ENCODE measurements around the gene ENO2. TPM values are rescaled to one million over a fixed set of nuclear protein-coding genes. Genes with fewer than 3 reads are reported as not detected.
"Not testable (repeated sequence)": the region's sequence is repeated elsewhere in the genome, so short reads cannot be mapped to it uniquely, and the experiment has no call there.

ENO2 gene
- 10 to 100 TPM; 33.4 to 44.0 (median 40.7) TPM for total RNA-seq

GRCh38 chr12:6914246-6914946, at the start of gene ENO2:
ENO2 (plus strand) TSS chr12:6914580; CDS start chr12:6915833, 1,253 bp downstream.
- ATAC-seq (ENCODE audit: low FRiP score in 2 of 2) = peak; percentile 81 to 94
- Histone ChIP-seq H3K36me3 (peaks cover 0 to 22% (median 7%) of the 10 kb centered on the region in 4 donors), H3K4me3 (peak within 1 kb of the TSS; percentile 69 to 81 (median 78)), H3K4me1 (peaks cover 16 to 24% (median 17%) of the 10 kb centered on the region in 4 donors), H3K27ac (peak within 1 kb of the TSS; percentile 61 to 82 (median 76)), H3K9me3 (no peaks in the 10 kb centered on the region), H3K27me3 (no peaks in the 10 kb centered on the region)
- 0 to 1% methylated on average over 22 to 41 of the region's 68 CpGs for WGBS, 2 donors
- peak in 1 of 6 experiments; percentile 5 for TF ChIP-seq CTCF (IDR thresholded peaks at IDR 0.05)
- TF ChIP-seq EP300 (IDR thresholded peaks at IDR 0.05) = no peak
- peak in 2 of 4 donors; percentile 16 to 59 for TF ChIP-seq POLR2A (IDR thresholded peaks at IDR 0.05)
- no peak for TF ChIP-seq POLR2AphosphoS5 (IDR thresholded peaks at IDR 0.05)
- peak; percentile 82 to 95 for DNase-seq

DNA sequence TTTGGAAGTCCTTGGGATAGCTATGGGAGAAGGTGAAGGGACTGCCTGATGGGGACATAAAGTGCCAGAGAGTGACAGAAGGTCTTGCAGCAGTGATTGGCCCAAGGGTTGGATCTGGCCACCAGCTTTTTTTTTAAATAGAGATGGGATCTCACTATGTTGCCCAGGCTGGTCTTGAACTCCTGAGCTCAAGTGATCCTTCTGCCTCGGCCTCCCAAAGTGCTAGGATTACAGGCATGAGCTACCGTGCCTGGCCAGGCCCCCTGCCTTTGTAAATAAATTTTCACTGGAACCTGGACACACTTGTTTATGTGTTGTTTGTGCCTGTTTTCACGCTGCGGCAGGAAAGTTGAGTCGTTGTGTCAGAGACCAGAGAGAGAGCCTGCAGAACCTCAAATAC, 49.1 kb upstream of the ENO2 start:
- H3K27me3 ChIP-seq; ATAC-seq (ENCODE audit: low FRiP score in 2 of 2); H3K4me3 ChIP-seq; H3K27ac ChIP-seq; DNase-seq; H3K9me3 ChIP-seq: not testable (repeated sequence)
- Histone ChIP-seq H3K36me3 (peaks cover 23 to 70% (median 50%) of the 10 kb centered on the region in 4 donors), H3K4me1 (peaks cover 25 to 33% (median 27%) of the 10 kb centered on the region in 4 donors)
- 86 to 96% methylated on average over 5 of the region's 5 CpGs for WGBS, 2 donors

- TF ChIP-seq CTCF (IDR thresholded peaks at IDR 0.05) = no peak
- no peak for TF ChIP-seq POLR2A (IDR thresholded peaks at IDR 0.05)
- TF ChIP-seq EP300 (IDR thresholded peaks at IDR 0.05) = no peak
- no peak for TF ChIP-seq POLR2AphosphoS5 (IDR thresholded peaks at IDR 0.05)
- Histone ChIP-seq H3K36me3 (peaks cover 17 to 70% (median 46%) of the 10 kb centered on the region in 4 donors), H3K9me3 (no peaks in the 10 kb centered on the region), H3K4me3 (peak overlapping the region in 3 of 4 donors; percentile 93 to 100 (median 99)), H3K4me1 (peaks cover 33 to 43% (median 37%) of the 10 kb centered on the region in 4 donors), H3K27me3 (no peaks in the 10 kb centered on the region), H3K27ac (peak overlapping the region; percentile 93 to 97 (median 96))
- WGBS, 2 donors = 79 to 85% methylated on average over 18 to 19 of the region's 19 CpGs
- peak in 1 of 2 donors; percentile 62 for DNase-seq
- ATAC-seq (ENCODE audit: low FRiP score in 2 of 2) = no peak
Observed at GRCh38 chr12:6866163-6866919, 48.0 kb upstream of the ENO2 start.

GRCh38 chr12:6866920-6867412, 47.4 kb upstream of the ENO2 start:
- DNase-seq (peak; percentile 44 to 77), ATAC-seq (ENCODE audit: low FRiP score in 2 of 2) (peak; percentile 1 to 3)
- H3K4me1 ChIP-seq = peaks cover 39 to 49% (median 43%) of the 10 kb centered on the region in 4 donors
- peak overlapping the region; percentile 53 to 100 (median 96) for H3K4me3 ChIP-seq
- TF ChIP-seq EP300 (IDR thresholded peaks at IDR 0.05) (no peak), POLR2AphosphoS5 (IDR thresholded peaks at IDR 0.05) (no peak), CTCF (IDR thresholded peaks at IDR 0.05) (peak in 1 of 6 experiments; percentile 11)
- 0 to 3% methylated on average over 1 to 30 of the region's 33 CpGs for WGBS, 2 donors
- peak overlapping the region; percentile 93 to 97 (median 96) for H3K27ac ChIP-seq
- peaks cover 10 to 65% (median 40%) of the 10 kb centered on the region in 4 donors for H3K36me3 ChIP-seq
- no peaks in the 10 kb centered on the region for H3K9me3 ChIP-seq
- H3K27me3 ChIP-seq = no peaks in the 10 kb centered on the region

Data from upper lobe of left lung (tissue), 6 donors.